Erythroblast (primary cell): ENCODE measurements around the gene ARHGEF28.

Experiments used
- GATA1 ChIP-seq: IDR thresholded peaks from 2 replicates; pipeline ENCODE4 v1.6.1; 2011; ENCODE audit warnings: low read depth, mild to moderate bottlenecking, control low read depth, low read length, moderate library complexity
- POLR2A ChIP-seq: IDR thresholded peaks from 2 replicates; pipeline ENCODE4 v1.6.1; 2011; ENCODE audit warnings: mild to moderate bottlenecking, low read length

DNA sequence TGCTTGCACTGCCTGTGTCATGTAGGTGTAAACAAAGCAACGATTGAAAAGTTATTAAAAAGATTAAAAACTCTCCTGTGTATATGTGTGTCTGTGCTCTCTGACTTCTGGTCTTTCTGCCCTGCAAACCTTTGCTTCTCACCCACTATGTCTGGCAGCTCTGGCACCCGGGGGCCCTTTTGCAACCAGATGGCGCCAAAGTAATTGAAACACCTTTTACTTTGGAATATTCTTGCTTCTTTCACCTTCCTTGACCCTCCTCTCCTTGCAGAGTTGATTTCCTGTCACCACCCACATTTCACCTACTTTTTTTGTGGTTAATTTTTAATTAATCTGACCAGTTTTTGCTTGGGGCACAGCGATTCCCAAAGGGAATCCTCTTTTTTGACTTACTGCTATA lies 275.5 kb downstream of the ARHGEF28 start:
- TF ChIP-seq POLR2A (no peak), GATA1 (no peak)
